H9 (cell line): ENCODE data around the gene SLC7A6. TPM values are rescaled to one million over a fixed set of nuclear protein-coding genes. Genes with fewer than 3 reads are reported as not detected.

Experiments
- DNase-seq: peaks from one replicate; pipeline ENCODE4 v3.0.0-alpha.2; 2017
- H2AFZ ChIP-seq: one replicate; pipeline ENCODE4 v1.6.1; 2013; ENCODE audit warnings: mild to moderate bottlenecking, low read length, control low read depth, moderate library complexity
- H2AK5ac ChIP-seq: 2 replicates; pipeline ENCODE4 v1.6.1; 2013; ENCODE audit warnings: low read length, control low read depth, mixed read lengths; ENCODE audit not compliant: insufficient read length
- H2BK120ac ChIP-seq: one replicate; pipeline ENCODE4 v1.6.1; 2013; ENCODE audit warnings: low read depth, mild to moderate bottlenecking, low read length, control low read depth, inconsistent platforms; ENCODE audit not compliant: poor library complexity, severe bottlenecking
- H2BK12ac ChIP-seq: 2 replicates; pipeline ENCODE4 v1.6.1; 2013; ENCODE audit warnings: low read length, control low read depth, mixed read lengths, low read depth; ENCODE audit not compliant: insufficient read length
- H2BK15ac ChIP-seq: 2 replicates; pipeline ENCODE4 v1.6.1; 2013; ENCODE audit warnings: low read depth, low read length, control low read depth
- H2BK20ac ChIP-seq: one replicate; pipeline ENCODE4 v1.6.1; 2013; ENCODE audit warnings: low read depth, mild to moderate bottlenecking, low read length, control low read depth, inconsistent platforms; ENCODE audit not compliant: poor library complexity, severe bottlenecking
- H2BK5ac ChIP-seq: 2 replicates; pipeline ENCODE4 v1.6.1; 2013; ENCODE audit warnings: low read length, control low read depth, mixed read lengths; ENCODE audit not compliant: insufficient read length
- H3K14ac ChIP-seq: 2 replicates; pipeline ENCODE4 v1.6.1; 2013; ENCODE audit warnings: low read length, control low read depth; ENCODE audit not compliant: insufficient read depth
- H3K18ac ChIP-seq: 2 replicates; pipeline ENCODE4 v1.6.1; 2013; ENCODE audit warnings: low read depth, mild to moderate bottlenecking, mixed read lengths, low read length, control low read depth; ENCODE audit not compliant: insufficient read length
- H3K23ac ChIP-seq: 2 replicates; pipeline ENCODE4 v1.6.1; 2013; ENCODE audit warnings: low read length, control low read depth, mixed read lengths, low read depth; ENCODE audit not compliant: insufficient read length
- H3K23me2 ChIP-seq: 2 replicates; pipeline ENCODE4 v1.6.1; 2013; ENCODE audit warnings: low read depth, mild to moderate bottlenecking, mixed read lengths, low read length, control low read depth; ENCODE audit not compliant: insufficient read length, poor library complexity, severe bottlenecking
- H3K27ac ChIP-seq: 2 replicates; pipeline ENCODE4 v1.5.1; 2013; ENCODE audit warnings: low read length, control low read depth, mixed read lengths, low read depth; ENCODE audit not compliant: insufficient read length
- H3K27me3 ChIP-seq: 2 replicates; pipeline ENCODE4 v1.6.1; 2013; ENCODE audit warnings: low read length, control low read depth, inconsistent platforms; ENCODE audit not compliant: insufficient read depth
- H3K4ac ChIP-seq: 2 replicates; pipeline ENCODE4 v1.6.1; 2013; ENCODE audit warnings: low read depth, mild to moderate bottlenecking, control low read depth, inconsistent platforms, low read length, moderate library complexity
- H3K4me1 ChIP-seq: 2 replicates; pipeline ENCODE4 v1.6.1; 2013; ENCODE audit warnings: low read length, control low read depth, inconsistent platforms; ENCODE audit not compliant: insufficient read depth
- H3K4me2 ChIP-seq: 2 replicates; pipeline ENCODE4 v1.6.1; 2013; ENCODE audit warnings: low read length, control low read depth, mixed read lengths; ENCODE audit not compliant: insufficient read length, insufficient read depth
- H3K56ac ChIP-seq: 2 replicates; pipeline ENCODE4 v1.6.1; 2013; ENCODE audit warnings: low read depth, mild to moderate bottlenecking, mixed read lengths, low read length, control low read depth; ENCODE audit not compliant: insufficient read length
- H3K79me1 ChIP-seq: 2 replicates; pipeline ENCODE4 v1.6.1; 2013; ENCODE audit warnings: low read depth, mild to moderate bottlenecking, moderate library complexity, low read length, control low read depth, inconsistent platforms; ENCODE audit not compliant: insufficient read depth, poor library complexity, severe bottlenecking
- H3K79me2 ChIP-seq: 2 replicates; pipeline ENCODE4 v1.6.1; 2013; ENCODE audit warnings: low read length, control low read depth, inconsistent platforms; ENCODE audit not compliant: insufficient read depth
- H3K9ac ChIP-seq: 2 replicates; pipeline ENCODE4 v1.6.1; 2013; ENCODE audit warnings: low read length, control low read depth, mixed read lengths; ENCODE audit not compliant: insufficient read length; ENCODE audit errors: extremely low read depth
- H3K9me3 ChIP-seq: one replicate; pipeline ENCODE4 v1.6.1; 2013; ENCODE audit warnings: low read depth, low read length, inconsistent platforms; ENCODE audit not compliant: control insufficient read depth
- H3T11ph ChIP-seq: one replicate; pipeline ENCODE4 v1.6.1; 2013; ENCODE audit warnings: mild to moderate bottlenecking, low read length, control low read depth, inconsistent platforms
- H4K20me1 ChIP-seq: one replicate; pipeline ENCODE4 v1.6.1; 2013; ENCODE audit not compliant: control insufficient read depth, insufficient read length, insufficient read depth
- H4K5ac ChIP-seq: 2 replicates; pipeline ENCODE4 v1.6.1; 2013; ENCODE audit warnings: low read depth, mild to moderate bottlenecking, mixed read lengths, low read length, control low read depth; ENCODE audit not compliant: insufficient read length
- H4K8ac ChIP-seq: replicated peaks from 2 replicates; pipeline ENCODE4 v1.6.1; 2013; ENCODE audit warnings: low read length, control low read depth, mixed read lengths, low read depth; ENCODE audit not compliant: insufficient read length
- H4K91ac ChIP-seq: 2 replicates; pipeline ENCODE4 v1.6.1; 2013; ENCODE audit warnings: low read depth, mild to moderate bottlenecking, moderate library complexity, mixed read lengths, low read length, control low read depth; ENCODE audit not compliant: insufficient read length
- H3K27ac Mint-ChIP-seq, 3 experiments: 2 replicates in 2 of 3; 3 replicates in 1 of 3; pipeline ENCODE4 v1.8.0; 2020 to 2021; ENCODE audit warnings: mixed read lengths in 3 of 3, mild to moderate bottlenecking in 1 of 3, moderate library complexity in 1 of 3
- H3K27me3 Mint-ChIP-seq: 2 replicates; pipeline ENCODE4 v1.8.0; 2021; ENCODE audit warnings: low read depth, mild to moderate bottlenecking, moderate library complexity, mixed read lengths
- H3K36me3 Mint-ChIP-seq, 3 experiments: 2 replicates in 2 of 3; 3 replicates in 1 of 3; pipeline ENCODE4 v1.8.0; 2020 to 2021; ENCODE audit warnings: low read depth in 3 of 3, mixed read lengths in 3 of 3; ENCODE audit not compliant: insufficient read depth in 1 of 3
- H3K4me1 Mint-ChIP-seq, 2 experiments: 2 replicates each; pipeline ENCODE4 v1.8.0; 2020; ENCODE audit warnings: mixed read lengths in 2 of 2
- H3K4me3 Mint-ChIP-seq, 2 experiments: 2 replicates in 1 of 2; 3 replicates in 1 of 2; pipeline ENCODE4 v1.8.0; 2020 to 2021; ENCODE audit warnings: mild to moderate bottlenecking in 2 of 2, mixed read lengths in 2 of 2, moderate library complexity in 1 of 2
- H3K9me3 Mint-ChIP-seq, 2 experiments: 2 replicates in 1 of 2; 3 replicates in 1 of 2; pipeline ENCODE4 v1.8.0; 2020; ENCODE audit warnings: mild to moderate bottlenecking in 2 of 2, mixed read lengths in 2 of 2, moderate library complexity in 1 of 2
- CTCF ChIP-seq: fragments of 200-600 bp; sonication (generic); conservative IDR thresholded peaks from 3 replicates; pipeline ENCODE4 v1.8.0; 2021; ENCODE audit warnings: antibody characterized with exemption, mild to moderate bottlenecking
- whole genome bisulfite sequencing: extraction: QIAGEN DNeasy Blood & Tissue Kit; methylation state at CpG from one replicate; pipeline ENCODE4 v1.1.7; 2013; ENCODE audit warnings: missing lambda C conversion rate, low lambda C conversion rate, mixed read lengths; ENCODE audit not compliant: insufficient read length; ENCODE audit errors: extremely low coverage; 5-methylcytosine and 5-hydroxymethylcytosine counted together
- total RNA-seq: library from RNA; stranded (reverse); gene quantifications from 2 replicates; pipeline ENCODE4 v1.2.1, GENCODE V29; 2021

The SLC7A6 gene
- total RNA-seq, 1 experiment from 2014 or later = 21.1 TPM

- Histone ChIP-seq H3K4me1 (no peaks in the 10 kb centered on the region), H3K9me3 (no peaks in the 10 kb centered on the region), H3T11ph (no peak overlapping the region), H3K23ac (no peak overlapping the region), H2BK20ac (no peak overlapping the region), H2AFZ (no peak overlapping the region), H4K91ac (no peak overlapping the region), H2BK15ac (no peak overlapping the region), H3K4me2 (no peak overlapping the region), H4K8ac (no peak overlapping the region), H3K4ac (no peak overlapping the region), H2BK120ac (no peak overlapping the region), H3K23me2 (no peaks in the 10 kb centered on the region), H3K56ac (no peak overlapping the region), H2AK5ac (no peak overlapping the region), H3K27me3 (no peaks in the 10 kb centered on the region), H2BK12ac (no peak overlapping the region), H4K5ac (no peak overlapping the region), H3K79me2 (no peaks in the 10 kb centered on the region), H2BK5ac (no peak overlapping the region), H3K9ac (no peak overlapping the region), H3K79me1 (no peaks in the 10 kb centered on the region), H3K18ac (no peak overlapping the region), H3K27ac (no peak overlapping the region), H3K14ac (no peak overlapping the region), H4K20me1 (no peaks in the 10 kb centered on the region)
- Mint-ChIP-seq H3K4me3 (peak overlapping the region in 1 of 2 experiments; percentile 12; a peak in 1 of 5 replicates), H3K4me1 (peaks cover 0 to 2% of the 10 kb centered on the region in 2 experiments; a peak in 1 of 4 replicates), H3K36me3 (peaks cover 9 to 46% (median 40%) of the 10 kb centered on the region in 3 experiments; a peak in 6 of 7 replicates), H3K27me3 (no peaks in the 10 kb centered on the region), H3K27ac (0 out of 7 replicates have a peak overlapping the region, but pooled peaks of 1 of the 3 experiments have one; percentile 50), H3K9me3 (no peaks in the 10 kb centered on the region)
- no CpG with 5 or more reads among the region's 2 CpGs for WGBS
- no peak for DNase-seq
- TF ChIP-seq CTCF = no peak
Observed at GRCh38 chr16:68227850-68228553, 36.3 kb upstream of the SLC7A6 start.
